Fibroblast of pulmonary artery (primary cell): ENCODE measurements around the gene STX8.
A peak's percentile ranks its signal among the peaks of the same experiment; 100 is the strongest.

Source experiments
- DNase-seq: peaks from one replicate; pipeline ENCODE4 v3.0.0-alpha.2; 2010; ENCODE audit warnings: low read depth
- H3K4me3 ChIP-seq: replicated peaks from 2 replicates; pipeline ENCODE4 v1.5.1; 2011; ENCODE audit warnings: low read depth, mild to moderate bottlenecking, control low read depth, low read length, moderate library complexity
- CTCF ChIP-seq: IDR thresholded peaks from 2 replicates; pipeline ENCODE4 v1.5.1; 2011; ENCODE audit warnings: mild to moderate bottlenecking, control low read depth, low read length, inconsistent platforms; ENCODE audit errors: missing control alignments

STX8 gene

GRCh38 chr17:9239793-9240658 is 335.6 kb downstream of the STX8 start:
- DNase-seq, result peak; percentile 57
- H3K4me3 ChIP-seq, result peak overlapping the region; percentile 40
- no peak for TF ChIP-seq CTCF

GRCh38 chr17:9239246-9239792 is 336.3 kb downstream of the STX8 start:
- TF ChIP-seq CTCF, result no peak
- no peak for DNase-seq
- peak overlapping the region; percentile 40 for H3K4me3 ChIP-seq

- no peak for TF ChIP-seq CTCF
- no peak overlapping the region for H3K4me3 ChIP-seq
- DNase-seq, result no peak
These were observed 337.0 kb downstream of the STX8 start for GRCh38 chr17:9238340-9239245.

- TF ChIP-seq CTCF, result no peak
- no peak overlapping the region for H3K4me3 ChIP-seq
- DNase-seq, result no peak
These were observed 337.8 kb downstream of the STX8 start for GRCh38 chr17:9237661-9238301.

GRCh38 chr17:9237053-9237410 is 338.6 kb downstream of the STX8 start:
- no peak for TF ChIP-seq CTCF

GRCh38 chr17:9236286-9237052 is 339.2 kb downstream of the STX8 start:
- no peak overlapping the region for H3K4me3 ChIP-seq
- TF ChIP-seq CTCF, result no peak
- DNase-seq, result no peak

More at GRCh38 chr17:9237053-9237410, 338.6 kb downstream of the STX8 start:
- no peak overlapping the region for H3K4me3 ChIP-seq
- no peak for DNase-seq
